ENCODE measurements around the gene CRYBG1.

DNA sequence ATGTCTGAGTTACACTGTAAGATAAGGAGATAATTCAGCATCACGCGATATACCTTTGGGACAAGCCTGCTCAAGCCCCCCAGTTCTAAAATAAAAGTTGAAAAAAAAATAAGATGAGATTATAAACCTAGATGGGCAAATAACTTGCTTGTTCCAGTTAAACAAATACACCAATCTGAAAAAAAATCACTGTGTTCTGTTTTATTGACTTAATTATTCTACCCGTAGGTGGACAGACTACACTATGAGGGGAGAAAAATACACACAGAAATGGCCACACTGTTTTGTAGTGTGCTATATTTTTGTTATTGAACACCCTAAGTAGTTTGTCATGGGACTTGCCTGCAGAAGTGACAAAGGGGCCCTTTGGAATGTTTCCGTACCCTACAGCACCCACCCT lies 70.9 kb downstream of the CRYBG1 start:
- TF ChIP-seq, protein P1, sequence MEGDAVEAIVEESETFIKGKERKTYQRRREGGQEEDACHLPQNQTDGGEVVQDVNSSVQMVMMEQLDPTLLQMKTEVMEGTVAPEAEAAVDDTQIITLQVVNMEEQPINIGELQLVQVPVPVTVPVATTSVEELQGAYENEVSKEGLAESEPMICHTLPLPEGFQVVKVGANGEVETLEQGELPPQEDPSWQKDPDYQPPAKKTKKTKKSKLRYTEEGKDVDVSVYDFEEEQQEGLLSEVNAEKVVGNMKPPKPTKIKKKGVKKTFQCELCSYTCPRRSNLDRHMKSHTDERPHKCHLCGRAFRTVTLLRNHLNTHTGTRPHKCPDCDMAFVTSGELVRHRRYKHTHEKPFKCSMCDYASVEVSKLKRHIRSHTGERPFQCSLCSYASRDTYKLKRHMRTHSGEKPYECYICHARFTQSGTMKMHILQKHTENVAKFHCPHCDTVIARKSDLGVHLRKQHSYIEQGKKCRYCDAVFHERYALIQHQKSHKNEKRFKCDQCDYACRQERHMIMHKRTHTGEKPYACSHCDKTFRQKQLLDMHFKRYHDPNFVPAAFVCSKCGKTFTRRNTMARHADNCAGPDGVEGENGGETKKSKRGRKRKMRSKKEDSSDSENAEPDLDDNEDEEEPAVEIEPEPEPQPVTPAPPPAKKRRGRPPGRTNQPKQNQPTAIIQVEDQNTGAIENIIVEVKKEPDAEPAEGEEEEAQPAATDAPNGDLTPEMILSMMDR (IDR thresholded peaks at IDR 0.05), result no peak
- no peak for TF ChIP-seq POLR2A (IDR thresholded peaks at IDR 0.05)
